H1 (cell line): ENCODE measurements around the gene HSPA1L. TPM values are rescaled to one million over a fixed set of nuclear protein-coding genes. Genes with fewer than 3 reads are reported as not detected.

Experiments
- ASH2L ChIP-seq: fragments of 200-600, 300-600 bp; sonication (generic); IDR thresholded peaks from one replicate; pipeline ENCODE4 v1.7.1; 2017; ENCODE audit warnings: low read length
- BCL11A ChIP-seq, 2 experiments: IDR thresholded peaks; one replicate each; pipeline ENCODE4 v1.6.1; 2011; ENCODE audit warnings: low read depth in 2 of 2, low read length in 2 of 2, mild to moderate bottlenecking in 2 of 2
- BRCA1 ChIP-seq: IDR thresholded peaks from 2 replicates; pipeline ENCODE4 v1.6.1; 2012; ENCODE audit warnings: low read depth, low read length, improper control_type of control experiment
- CHD1 ChIP-seq: IDR thresholded peaks from 2 replicates; pipeline ENCODE4 v1.6.1; 2012; ENCODE audit warnings: low read depth, low read length, improper control_type of control experiment
- EP300 ChIP-seq, 2 experiments: IDR thresholded peaks; 1 replicate in 1 of 2; 2 replicates in 1 of 2; pipeline ENCODE4 v1.6.1; 2011 to 2012; ENCODE audit warnings: low read depth in 2 of 2, low read length in 2 of 2, mild to moderate bottlenecking in 2 of 2, borderline replicate concordance in 1 of 2, inconsistent platforms in 1 of 2, moderate library complexity in 1 of 2
- GTF2F1 ChIP-seq: IDR thresholded peaks from 2 replicates; pipeline ENCODE4 v1.6.1; 2012; ENCODE audit warnings: low read depth, low read length, improper control_type of control experiment, borderline replicate concordance
- HDAC2 ChIP-seq, 2 experiments: fragments of 300-600 bp in 1 of 2; sonication (generic) in 1 of 2; IDR thresholded peaks; 2 replicates each; pipeline ENCODE4 v1.6.1; 2011 to 2012; ENCODE audit warnings: low read depth in 2 of 2, low read length in 2 of 2, mild to moderate bottlenecking in 2 of 2, moderate library complexity in 2 of 2, borderline replicate concordance in 1 of 2, inconsistent platforms in 1 of 2
- MAFK ChIP-seq: IDR thresholded peaks from 2 replicates; pipeline ENCODE4 v1.6.1; 2012; ENCODE audit warnings: low read depth, mild to moderate bottlenecking, improper control_type of control experiment, low read length
- NRF1 ChIP-seq: IDR thresholded peaks from 2 replicates; pipeline ENCODE4 v1.6.1; 2011; ENCODE audit warnings: mild to moderate bottlenecking, low read depth, low read length, improper control_type of control experiment
- POLR2A ChIP-seq, 2 experiments: IDR thresholded peaks; 1 replicate in 1 of 2; 2 replicates in 1 of 2; pipeline ENCODE4 v1.6.1; 2011; ENCODE audit warnings: low read depth in 2 of 2, low read length in 2 of 2, mild to moderate bottlenecking in 2 of 2; ENCODE audit errors: control extremely low read depth in 1 of 2
- POU5F1 ChIP-seq: IDR thresholded peaks from 2 replicates; pipeline ENCODE4 v1.6.1; 2011; ENCODE audit warnings: low read depth, mild to moderate bottlenecking, low read length, moderate library complexity
- RXRA ChIP-seq: IDR thresholded peaks from 2 replicates; pipeline ENCODE4 v1.6.1; 2011; ENCODE audit warnings: low read depth, mild to moderate bottlenecking, low read length, moderate library complexity; ENCODE audit not compliant: insufficient read depth
- SIN3A ChIP-seq, 2 experiments: IDR thresholded peaks in 1 of 2; conservative IDR thresholded peaks in 1 of 2; 2 replicates each; pipeline ENCODE4 v1.6.1; 2011 to 2012; ENCODE audit warnings: low read length in 2 of 2, improper control_type of control experiment in 1 of 2, low read depth in 1 of 2, mild to moderate bottlenecking in 1 of 2
- SIRT6 ChIP-seq: IDR thresholded peaks from one replicate; pipeline ENCODE4 v1.7.1; 2012; ENCODE audit warnings: low read length, inconsistent platforms
- SP2 ChIP-seq: IDR thresholded peaks from 2 replicates; pipeline ENCODE4 v1.6.1; 2012; ENCODE audit warnings: mild to moderate bottlenecking, low read length, inconsistent platforms
- TAF7 ChIP-seq: optimal IDR thresholded peaks from 2 replicates; pipeline ENCODE3; 2011; ENCODE audit warnings: low read depth, mild to moderate bottlenecking, inconsistent platforms, low read length, moderate library complexity, borderline replicate concordance
- TBP ChIP-seq: IDR thresholded peaks from 2 replicates; pipeline ENCODE4 v1.6.1; 2011; ENCODE audit warnings: low read depth, low read length, improper control_type of control experiment
- polyA plus RNA-seq, 7 experiments: library from polyadenylated mRNA; depleted of rRNA in 3 of 7; stranded (reverse) in 5 of 7; unstranded in 2 of 7; fragments of >200 nt in 5 of 7; fragments of 200-250 nt in 2 of 7; gene quantifications; 1 replicate in 5 of 7; 2 replicates in 1 of 7; 4 replicates in 1 of 7; pipeline versions ENCODE4 v1.2.1 to v1.2.3, GENCODE V29; 2011 to 2013; ENCODE audit warnings: missing spikeins in 2 of 7, mixed read lengths in 2 of 7
- total RNA-seq: library from RNA; stranded (reverse); fragmentation: NEBNext Ultra II Directional; extraction: Animal tissue kit (Norgen Biotek cat#: 25700); gene quantifications from 2 replicates; pipeline ENCODE4 v1.2.1, GENCODE V29; 2021
- TF ChIP-seq, protein P1 (sequence below): IDR thresholded peaks from 2 replicates; pipeline ENCODE4 v1.6.1; 2011; ENCODE audit warnings: low read length, improper control_type of control experiment
- TF ChIP-seq, protein P2 (sequence below): IDR thresholded peaks from 2 replicates; pipeline ENCODE4 v1.6.1; 2011; ENCODE audit warnings: low read depth, mild to moderate bottlenecking, low read length; ENCODE audit not compliant: insufficient read depth
- TF ChIP-seq, protein P3 (sequence below): IDR thresholded peaks from 2 replicates; pipeline ENCODE4 v1.6.1; 2012; ENCODE audit warnings: low read length, inconsistent platforms

Gene HSPA1L
- total and polyA plus RNA-seq, 2 of the 8 experiments (the other 6 are each of a cell fraction or from before 2014, with no cell fraction given), result 1.00 to 1.9 TPM

DNA sequence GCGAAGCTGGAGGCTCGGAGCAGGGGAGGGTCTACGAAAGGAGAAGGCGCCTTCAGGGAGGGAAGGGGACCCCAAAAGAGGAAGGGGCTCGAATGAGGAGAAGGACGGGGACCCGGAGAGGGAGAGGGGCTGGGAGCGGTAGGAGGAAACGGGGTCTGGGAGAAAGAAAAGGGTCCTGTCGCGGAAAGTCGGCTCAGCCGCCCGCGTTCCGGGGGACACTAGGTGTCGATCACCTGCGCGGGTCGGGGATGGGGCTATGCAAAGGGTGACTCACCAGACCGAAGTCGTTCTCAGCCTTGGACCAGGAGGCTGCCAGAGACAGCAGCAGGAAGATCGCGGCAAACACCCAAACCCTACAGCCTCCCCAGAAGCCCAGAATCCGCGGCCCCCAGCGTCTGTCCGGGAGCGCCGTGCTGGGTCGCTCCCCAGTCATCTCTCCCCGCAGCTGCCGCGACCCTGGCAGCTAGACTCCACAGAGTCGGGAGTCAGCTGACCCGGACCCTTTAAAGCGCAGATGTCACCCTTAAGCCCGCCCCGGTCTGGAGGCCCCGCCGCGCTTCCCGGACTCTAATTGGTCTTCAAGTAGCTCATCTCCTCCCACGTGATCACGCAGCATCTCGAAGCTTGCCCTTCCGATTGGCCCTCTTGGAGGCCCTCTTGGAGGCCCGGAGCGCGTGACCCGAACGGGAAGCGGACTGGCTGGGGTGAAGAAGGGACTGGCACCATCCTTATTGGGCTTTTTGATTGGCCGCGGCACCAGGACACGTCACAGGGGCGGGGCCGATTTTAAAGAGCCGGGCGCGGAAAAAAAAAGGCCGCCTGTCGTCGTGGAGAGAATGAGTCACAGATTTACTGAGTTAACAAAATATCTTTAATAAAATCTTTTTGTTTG is 47.5 kb upstream of the HSPA1L start, which contains the start of gene NEU1 (continued):
- peak in 1 of 2 experiments; percentile 89; a peak in 2 of 4 replicates for TF ChIP-seq HDAC2 (IDR thresholded peaks at IDR 0.05; ENCODE audit: borderline replicate concordance in 1 of 2, low read depth in 2 of 2, low read length in 2 of 2)
- TF ChIP-seq GTF2F1, result no peak
- no peak for TF ChIP-seq TAF7
- TF ChIP-seq POU5F1, result no peak
- TF ChIP-seq, protein P1, sequence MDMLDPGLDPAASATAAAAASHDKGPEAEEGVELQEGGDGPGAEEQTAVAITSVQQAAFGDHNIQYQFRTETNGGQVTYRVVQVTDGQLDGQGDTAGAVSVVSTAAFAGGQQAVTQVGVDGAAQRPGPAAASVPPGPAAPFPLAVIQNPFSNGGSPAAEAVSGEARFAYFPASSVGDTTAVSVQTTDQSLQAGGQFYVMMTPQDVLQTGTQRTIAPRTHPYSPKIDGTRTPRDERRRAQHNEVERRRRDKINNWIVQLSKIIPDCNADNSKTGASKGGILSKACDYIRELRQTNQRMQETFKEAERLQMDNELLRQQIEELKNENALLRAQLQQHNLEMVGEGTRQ, result peak; percentile 94
- peak; percentile 90 to 96; a peak in 3 of 4 replicates for TF ChIP-seq SIN3A (conservative IDR thresholded peaks at IDR 0.05 in 1 of 2, IDR thresholded peaks at IDR 0.05 in 1 of 2; ENCODE audit: low read depth in 1 of 2, low read length in 2 of 2)
- TF ChIP-seq, protein P2, sequence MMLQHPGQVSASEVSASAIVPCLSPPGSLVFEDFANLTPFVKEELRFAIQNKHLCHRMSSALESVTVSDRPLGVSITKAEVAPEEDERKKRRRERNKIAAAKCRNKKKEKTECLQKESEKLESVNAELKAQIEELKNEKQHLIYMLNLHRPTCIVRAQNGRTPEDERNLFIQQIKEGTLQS, result peak; percentile 73
- no peak for TF ChIP-seq EP300 (IDR thresholded peaks at IDR 0.05; ENCODE audit: borderline replicate concordance in 1 of 2, low read depth in 2 of 2, low read length in 2 of 2)
- TF ChIP-seq BRCA1, result no peak
- TF ChIP-seq ASH2L, result no peak
- no peak for TF ChIP-seq SIRT6
- TF ChIP-seq RXRA, result no peak
- TF ChIP-seq BCL11A (IDR thresholded peaks at IDR 0.05; ENCODE audit: low read depth in 2 of 2, low read length in 2 of 2), result no peak
- no peak for TF ChIP-seq CHD1
- TF ChIP-seq, protein P3, sequence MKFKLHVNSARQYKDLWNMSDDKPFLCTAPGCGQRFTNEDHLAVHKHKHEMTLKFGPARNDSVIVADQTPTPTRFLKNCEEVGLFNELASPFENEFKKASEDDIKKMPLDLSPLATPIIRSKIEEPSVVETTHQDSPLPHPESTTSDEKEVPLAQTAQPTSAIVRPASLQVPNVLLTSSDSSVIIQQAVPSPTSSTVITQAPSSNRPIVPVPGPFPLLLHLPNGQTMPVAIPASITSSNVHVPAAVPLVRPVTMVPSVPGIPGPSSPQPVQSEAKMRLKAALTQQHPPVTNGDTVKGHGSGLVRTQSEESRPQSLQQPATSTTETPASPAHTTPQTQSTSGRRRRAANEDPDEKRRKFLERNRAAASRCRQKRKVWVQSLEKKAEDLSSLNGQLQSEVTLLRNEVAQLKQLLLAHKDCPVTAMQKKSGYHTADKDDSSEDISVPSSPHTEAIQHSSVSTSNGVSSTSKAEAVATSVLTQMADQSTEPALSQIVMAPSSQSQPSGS, result no peak
- TF ChIP-seq MAFK, result no peak
- peak; percentile 79 to 90 for TF ChIP-seq POLR2A (IDR thresholded peaks at IDR 0.05; ENCODE audit: control extremely low read depth in 1 of 2, low read depth in 2 of 2, low read length in 2 of 2)
- TF ChIP-seq TBP, result peak; percentile 92
- peak; percentile 8; the same call in 1 of the 2 replicates for TF ChIP-seq SP2
- TF ChIP-seq NRF1, result no peak
